Lung microvascular endothelial cell (primary cell): ENCODE data around the gene CBLN1. TPM values are rescaled to one million over a fixed set of nuclear protein-coding genes. Genes with fewer than 3 reads are reported as not detected.

Source experiments
- total RNA-seq: library from RNA; depleted of rRNA; stranded (reverse); fragments of >200 nt; gene quantifications from 2 replicates; pipeline ENCODE4 v1.2.1, GENCODE V29; 2014

Gene CBLN1
- total RNA-seq, 1 donor from 2014 or later = not detected

Other genes starting within 250 kb of the CBLN1 start
- gene C16orf78, start 92.0 kb upstream of the CBLN1 start, total RNA-seq = not detected in 2 replicates